Measurements from ENCODE around the gene ELL.
A peak's percentile ranks its signal among the peaks of the same experiment; 100 is the strongest.

ELL gene

DNA sequence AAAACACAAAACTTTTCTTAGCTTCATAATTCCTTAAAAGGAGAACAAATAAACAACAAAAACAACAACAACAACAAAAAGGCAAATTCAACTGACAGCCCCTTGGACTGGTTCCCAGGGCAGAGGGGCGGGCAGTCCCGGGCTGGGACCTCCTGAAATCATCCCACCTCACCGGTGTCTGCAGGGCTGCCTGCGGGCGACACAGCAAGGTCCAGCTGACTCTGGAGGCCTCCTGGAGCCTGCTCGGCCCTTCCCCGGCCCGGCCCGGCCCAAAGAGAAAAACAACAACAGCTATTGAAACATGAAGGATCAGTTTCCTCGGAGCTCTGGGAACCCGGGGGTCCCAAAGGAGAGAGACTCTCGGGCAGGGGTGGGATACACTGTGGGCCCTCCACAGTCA lies 78.9 kb downstream of the ELL start:
- DNase-seq = no peak

DNA sequence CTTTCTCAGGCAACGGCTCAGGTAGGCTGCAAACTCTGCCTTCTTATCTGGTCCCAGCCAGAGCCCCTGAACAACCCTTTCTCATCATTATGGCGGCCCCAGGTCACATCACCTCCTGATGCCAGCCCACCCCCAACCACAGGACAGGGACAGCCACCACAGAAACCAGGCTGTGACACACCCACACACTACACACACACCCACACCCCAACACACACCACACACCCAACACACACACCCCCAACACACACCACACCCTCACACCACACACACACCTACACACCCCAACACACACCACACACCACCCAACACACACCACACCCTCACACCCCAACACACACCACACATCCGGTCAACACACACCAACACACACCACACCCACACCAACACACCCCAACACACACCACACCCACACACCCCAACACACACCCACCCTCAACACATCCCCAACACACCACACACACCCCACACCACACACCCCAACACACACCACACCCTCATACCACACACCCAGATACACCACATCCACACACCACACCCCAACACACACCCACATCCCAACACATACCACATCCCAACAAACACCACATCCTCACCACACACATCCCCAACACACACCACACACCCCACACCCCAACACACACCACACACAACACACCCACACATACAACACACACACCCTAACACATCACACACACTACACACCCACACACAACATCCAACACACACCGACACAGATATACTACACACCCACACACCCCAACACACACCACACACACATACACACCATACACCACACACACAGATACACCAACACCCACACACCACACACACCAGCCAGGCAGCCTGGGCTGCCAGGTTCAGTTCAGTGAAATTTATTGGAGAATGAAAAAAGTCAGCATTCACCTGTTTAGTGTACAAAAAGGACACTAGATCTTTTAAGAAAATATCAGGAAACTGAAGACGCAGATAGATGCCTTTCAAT lies 79.8 kb downstream of the ELL start:
- no peak for DNase-seq

DNA sequence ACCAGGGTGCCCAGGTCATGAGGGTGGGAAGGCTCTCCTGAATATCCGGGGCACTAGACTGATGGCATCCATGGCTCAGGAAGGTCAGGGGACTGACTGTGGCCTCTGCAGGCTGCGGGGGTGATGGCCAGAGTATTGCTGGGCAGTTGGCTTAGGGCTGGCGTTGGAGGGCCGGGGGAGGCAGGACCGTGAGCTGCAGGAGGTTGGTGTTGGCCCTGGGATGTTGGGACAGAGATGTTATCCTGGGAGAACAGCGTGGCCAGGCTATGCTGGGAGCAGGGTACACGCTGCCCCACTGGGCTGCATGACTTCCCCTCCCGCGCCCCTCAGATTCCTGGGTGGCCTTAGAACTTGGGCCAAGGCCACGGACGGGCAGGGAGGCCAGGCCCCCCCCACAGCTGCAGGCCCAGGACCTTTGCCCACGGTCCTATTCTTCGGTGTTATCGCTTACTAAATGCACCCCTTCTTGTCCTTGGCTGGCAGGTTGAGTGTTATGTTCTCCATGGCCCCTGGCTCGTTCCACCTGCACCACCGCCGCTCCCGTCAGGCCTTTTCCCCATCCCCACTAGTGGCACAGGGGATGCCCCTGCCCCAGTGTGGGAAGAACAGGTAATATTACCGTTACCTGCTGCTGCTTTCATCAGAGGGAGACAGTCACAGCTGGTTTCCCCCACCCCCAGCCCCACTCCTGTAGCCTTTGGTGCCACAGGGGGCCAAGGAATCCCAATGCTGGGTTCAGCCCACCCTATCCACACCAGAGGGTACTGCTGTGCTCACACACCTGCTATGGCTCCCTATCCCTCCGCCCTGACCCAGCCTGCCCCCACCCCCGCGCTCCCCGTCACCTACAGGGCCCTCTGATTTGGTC lies 80.7 kb downstream of the ELL start:
- no peak for DNase-seq

DNA sequence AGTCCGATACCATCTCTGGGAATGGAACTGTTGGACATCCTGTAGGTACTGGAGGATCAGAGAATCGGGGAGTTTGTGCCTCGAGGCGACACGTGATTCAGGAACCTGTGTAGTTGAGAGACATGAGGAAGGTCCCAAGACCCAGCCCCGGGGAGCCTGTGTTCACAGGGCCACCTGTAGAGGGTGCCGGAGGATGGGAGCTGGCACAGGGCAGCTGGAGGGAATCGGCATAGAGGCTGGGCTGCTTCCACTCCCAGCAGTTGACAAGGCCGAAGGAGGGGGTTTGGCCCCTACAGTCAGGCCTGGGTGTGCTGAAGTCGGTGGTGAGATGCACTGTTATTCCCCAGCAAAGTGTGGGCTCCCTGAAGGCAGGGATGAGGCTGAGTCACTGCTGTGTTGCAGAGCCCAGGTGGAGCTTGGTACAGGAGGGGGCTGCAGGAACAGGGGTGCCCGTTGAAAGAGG lies 81.4 kb downstream of the ELL start:
- peak; percentile 18 for DNase-seq

DNA sequence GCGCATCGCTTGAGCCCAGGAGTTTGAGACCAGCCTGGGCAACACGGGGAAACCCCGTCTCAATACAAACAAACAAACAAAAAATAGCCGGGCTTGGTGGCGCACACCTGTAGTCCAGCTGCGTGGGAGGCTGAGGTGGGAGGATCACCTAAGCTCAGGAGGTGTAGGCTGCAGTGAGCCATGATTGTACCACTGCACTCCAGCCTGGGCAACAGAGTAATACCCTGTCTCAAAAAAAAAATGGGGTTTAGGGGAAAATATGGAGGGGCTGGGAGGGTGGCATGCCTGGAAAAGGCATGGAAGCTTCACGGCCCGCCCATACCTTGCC lies 82.0 kb downstream of the ELL start:
- no peak for DNase-seq

DNA sequence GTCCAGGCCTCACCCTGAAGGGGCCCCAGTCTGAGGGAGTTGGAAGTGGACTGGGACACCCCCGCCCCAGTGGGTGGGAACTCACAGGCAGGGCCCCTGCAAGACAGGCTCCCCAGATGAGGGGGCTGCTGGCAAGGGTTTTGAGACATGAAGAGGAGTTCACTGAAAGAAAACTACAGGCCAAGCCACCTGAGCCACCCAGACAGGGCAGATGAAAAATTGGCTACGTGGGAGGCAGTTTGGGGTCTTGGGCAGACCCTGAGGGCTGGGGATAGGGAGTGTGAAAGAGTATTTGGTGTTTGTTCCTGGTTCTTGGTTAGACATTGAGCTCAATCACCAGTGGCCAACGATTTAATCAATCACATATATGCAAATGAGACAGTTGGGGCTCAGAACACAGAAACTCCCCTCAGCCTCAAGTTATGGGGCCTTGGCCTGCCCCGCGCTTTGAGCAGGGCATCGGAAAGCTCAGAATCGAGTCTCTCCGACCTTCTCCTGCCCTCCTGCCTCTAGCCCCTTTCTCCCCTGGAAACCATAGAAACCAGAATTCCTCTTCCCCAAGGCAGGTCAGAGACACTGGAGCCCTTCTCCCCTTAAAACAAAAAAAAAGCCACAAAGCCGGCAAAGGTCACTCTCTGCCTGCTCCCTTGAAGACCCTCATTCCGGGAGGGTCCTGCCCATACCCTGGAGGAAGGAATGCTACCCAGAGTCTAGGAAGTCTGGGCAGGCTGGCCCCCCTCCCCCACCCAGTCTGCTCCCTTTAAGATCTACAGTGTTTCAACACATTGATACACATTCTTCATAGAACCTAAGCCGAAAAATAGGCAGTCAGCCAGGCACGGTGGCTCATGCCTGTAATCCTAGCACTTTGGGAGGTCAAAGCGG lies 82.6 kb downstream of the ELL start:
- no peak for DNase-seq

DNA sequence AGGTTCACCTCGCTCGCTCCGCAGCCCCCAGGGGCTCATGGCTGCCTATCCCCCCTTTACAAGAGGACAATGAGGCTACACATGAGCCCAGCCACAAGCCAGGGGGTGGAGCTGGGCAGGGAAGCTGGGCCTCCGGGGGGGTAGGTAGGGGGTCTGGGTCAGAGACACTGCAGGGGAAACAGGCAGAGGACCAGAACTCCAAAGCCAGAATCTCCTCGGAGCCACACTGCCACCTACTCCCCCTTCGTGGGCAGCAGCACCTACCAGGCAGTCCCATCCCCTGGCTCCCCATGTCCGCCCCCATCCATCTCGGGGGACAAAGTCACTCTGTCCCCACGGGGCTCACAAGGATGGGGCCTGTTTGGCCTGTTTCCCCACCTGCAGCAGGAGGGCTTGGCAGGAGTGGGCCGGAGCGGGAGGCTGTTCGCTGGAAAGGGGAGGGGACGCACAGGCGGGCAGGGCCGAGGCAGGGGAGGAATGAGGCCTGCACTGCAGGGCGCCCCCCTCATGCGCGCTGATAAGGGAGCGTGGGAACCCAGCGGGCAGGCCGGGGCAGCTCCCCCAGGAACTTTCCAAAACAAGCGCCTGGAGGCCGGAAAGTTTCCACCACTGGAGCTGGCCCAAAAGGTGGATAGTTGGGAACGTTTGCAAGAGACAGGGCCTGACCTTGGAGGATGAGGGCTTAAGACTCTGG lies 83.4 kb downstream of the ELL start:
- no peak for DNase-seq

DNA sequence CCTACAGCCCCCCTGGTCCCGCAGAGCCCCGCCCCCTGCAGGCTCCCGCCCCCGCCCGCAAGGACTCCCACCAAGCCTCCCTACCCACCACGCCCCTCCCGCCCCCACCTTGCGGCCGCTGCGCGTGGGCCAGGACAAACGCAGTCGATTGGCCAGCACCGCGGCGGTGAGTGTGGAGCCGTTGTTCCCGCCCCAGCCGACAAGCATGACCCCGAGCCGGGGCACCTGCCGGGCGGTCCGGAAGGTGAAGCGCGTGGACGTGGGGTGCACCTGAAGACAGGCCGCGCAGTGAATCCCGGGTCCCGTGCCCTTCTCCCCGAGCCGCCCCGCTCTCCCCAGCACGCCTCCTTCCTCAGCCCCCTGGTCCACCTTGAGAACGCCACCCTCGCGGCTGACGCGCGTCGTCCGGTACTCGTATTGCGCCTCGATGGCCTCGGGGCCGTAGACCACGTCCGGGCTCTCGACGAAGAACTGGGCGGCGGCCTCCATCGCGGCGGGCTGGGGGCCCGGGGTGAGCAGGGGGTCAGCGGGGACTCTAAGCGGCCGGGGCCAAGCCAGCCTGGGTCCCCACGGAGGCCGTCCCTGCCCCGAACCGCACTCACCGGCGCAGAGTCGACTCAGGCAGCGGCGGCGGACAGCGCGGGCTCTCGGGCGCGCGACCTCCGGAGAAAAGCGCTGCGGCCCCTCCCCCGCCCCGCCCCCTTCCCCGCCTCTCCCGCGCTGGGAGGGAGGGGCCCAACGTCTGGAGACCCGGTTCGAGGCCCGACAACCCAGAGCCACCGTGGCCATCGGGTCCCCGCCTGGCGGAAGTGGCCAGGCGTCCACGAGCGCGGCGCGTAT lies 84.2 kb downstream of the ELL start, which contains the start of gene ISYNA1:
TSS of gene ISYNA1 (minus strand) at position 643 of the 840 bp plus-strand sequence. CDS start at position 489, 154 bp downstream.
- no peak for DNase-seq

DNA sequence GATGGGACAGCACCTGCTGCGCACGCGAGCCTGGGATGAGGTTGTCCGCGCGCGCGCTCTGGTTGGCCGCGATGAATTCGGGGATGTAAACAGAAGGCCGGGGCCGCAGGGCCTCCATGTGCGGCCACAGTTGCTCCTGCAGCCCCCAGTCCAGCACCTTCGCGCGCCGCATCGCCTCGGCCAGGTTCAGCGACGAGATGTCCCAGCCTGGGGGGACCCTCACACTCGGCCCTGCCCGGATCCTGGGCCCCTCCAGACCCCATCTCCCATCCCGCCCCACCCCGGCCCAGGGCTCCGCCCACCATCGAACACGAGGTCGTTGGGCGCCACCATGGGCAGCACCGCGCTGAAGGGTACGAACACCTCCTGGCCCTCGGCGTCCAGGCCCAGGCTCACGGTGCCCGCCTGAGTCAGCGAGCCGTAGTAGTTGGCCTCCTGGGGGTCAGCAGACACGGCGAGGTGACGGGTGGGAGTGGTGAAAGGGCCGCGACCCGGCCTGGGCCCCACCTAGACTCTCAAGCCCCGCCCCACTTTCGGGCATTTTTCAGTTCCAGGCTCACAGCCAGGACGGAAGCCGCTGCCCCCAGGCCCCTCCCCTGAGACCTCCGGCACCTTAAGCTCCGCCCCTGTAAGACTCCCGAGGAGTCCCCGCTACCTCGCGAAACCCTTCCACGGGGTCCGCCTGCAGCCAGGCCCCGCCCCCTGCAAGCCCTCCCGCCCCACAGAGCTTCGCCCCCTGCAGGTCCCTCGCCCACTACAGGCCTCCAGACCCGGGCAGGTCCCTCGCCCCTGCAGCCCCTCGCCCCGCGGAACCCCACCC lies 85.0 kb downstream of the ELL start:
- DNase-seq = no peak

DNA sequence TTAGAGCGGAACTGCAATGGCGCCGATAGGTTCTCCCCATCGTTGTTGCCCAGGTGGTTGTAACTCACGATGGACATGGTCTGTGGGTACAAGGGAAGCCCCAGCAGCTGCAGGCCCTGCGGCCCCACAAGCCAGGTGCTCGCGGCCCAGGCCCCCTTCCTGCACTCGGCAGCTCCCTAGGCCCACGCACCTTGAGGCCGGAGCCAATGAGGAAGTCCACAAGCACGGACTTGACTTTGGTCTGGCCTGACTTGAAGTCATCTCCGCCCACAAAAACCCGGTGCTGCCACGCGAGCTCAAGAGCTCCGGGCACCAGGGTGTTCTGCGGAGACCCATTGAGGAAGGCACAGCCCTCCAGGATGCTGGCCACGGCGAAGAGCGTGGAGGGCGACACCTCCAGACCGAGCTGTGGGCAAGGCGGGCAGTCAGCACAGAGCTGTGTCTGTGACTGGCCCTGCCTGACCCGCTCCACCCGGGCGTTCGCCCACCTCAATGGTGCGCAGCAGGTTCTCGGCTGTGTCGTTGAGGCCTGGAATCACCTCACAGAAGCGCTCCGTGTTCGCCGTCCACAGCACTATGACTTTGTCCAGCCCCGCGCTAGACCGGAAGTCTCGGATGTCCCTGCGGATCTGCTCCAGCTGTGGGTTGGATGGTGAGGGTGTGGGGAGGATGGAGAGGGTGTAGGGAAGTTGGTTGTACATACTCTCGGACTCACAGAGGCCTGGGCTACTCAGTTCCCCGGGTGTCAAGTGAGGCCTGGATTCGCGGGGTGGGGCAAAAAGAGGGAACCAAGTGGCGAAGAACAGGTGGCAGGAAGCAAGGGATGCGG lies 85.8 kb downstream of the ELL start:
- no peak for DNase-seq

DNA sequence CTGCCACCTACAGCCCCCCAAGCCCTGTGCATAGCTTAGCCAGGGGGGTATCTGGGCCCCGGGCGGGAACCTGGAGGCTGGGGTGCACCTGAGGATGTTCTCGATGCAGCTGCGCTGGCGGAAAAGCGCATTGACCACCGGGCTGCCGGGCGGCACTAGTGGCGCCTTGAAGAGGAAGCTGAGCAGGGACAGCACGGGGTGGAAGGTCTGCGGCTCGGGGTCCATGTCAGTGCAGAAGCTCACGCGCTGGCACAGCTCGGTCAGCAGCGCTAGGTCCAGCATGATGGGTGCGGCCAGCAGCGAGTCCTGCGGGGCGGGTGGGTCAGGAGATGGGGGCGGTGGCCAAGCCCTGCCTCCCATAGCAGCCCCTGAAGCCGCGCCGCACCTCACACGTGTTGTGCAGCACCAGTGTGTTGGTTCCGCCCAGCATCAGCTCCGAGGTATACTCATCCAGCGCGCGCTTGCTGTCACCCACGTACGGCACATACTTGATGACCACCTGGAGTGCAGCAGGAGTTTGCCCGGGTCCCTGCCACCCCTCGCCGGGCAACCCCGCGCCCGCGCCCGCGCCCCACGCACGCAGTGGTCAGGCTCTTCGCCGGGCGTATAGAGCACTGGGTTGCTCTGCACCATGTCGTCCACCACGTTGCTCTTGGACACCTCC lies 86.6 kb downstream of the ELL start:
- DNase-seq = no peak

DNA sequence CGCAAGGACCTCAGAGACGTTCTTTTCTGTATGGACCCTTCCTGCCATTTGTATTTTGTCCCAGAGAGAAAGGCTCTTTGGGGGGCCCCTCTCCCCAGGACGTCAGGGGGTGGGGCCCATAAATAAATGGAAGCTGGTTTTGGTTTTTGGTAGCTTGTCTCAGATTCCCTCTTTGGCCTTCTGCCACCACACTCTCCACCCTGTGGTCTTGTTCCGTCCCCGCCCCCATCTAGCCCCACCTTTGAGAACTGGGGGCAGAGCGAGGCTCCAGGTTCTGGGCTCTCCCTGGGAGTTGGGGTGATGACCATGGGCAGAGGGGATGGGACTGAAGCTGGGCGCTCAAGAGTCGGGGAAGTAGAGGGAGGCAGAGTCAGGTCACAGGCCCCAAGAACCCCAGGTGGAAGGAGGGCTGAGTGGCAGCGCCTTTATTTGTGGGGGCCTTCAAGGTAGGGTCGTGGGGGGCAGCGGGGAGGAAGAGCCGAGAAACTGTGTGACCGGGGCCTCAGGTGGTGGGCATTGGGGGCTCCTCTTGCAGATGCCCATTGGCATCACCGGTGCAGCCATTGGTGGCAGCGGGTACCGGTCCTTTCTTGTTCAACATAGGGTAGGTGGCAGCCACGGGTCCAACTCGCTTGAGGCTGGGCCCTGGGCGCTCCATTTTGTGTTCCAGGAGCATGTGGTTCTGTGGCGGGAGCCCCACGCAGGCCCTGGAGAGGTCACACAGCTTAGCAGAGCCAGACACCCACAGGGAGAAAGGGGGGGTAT lies 87.3 kb downstream of the ELL start:
- DNase-seq = no peak

DNA sequence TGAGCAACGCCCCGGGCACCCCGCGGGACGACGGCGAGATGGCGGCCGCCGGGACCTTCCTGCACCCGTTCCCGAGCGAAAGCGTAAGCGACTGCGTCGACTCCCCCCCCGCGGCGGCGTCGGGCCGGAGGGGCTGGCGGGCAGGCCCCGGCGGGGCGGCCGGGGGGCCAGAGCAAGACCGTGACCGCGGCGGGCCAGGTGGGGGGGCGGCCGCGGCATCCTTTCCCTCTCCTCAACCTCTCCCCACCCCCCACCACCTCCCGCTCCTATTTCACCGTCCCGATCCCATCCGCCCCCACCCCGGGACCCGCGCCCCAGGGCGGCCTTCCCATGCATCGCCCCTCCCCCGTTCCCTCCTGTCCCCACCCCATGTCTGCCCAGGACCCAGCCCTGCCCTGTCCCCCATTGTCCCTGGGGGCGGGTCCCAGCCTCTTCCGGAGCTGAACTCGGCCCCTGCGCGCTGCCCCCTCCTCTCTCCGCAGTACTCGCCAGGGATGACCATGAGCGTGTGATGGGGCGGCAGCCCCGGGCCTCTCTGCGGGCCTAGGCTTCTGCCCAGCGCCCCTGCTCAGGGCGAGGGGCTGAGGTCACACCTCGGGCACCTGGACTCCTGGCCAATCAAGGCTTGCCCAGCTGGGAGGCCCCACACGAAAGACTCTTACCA lies 88.0 kb downstream of the ELL start:
- no peak for DNase-seq

DNA sequence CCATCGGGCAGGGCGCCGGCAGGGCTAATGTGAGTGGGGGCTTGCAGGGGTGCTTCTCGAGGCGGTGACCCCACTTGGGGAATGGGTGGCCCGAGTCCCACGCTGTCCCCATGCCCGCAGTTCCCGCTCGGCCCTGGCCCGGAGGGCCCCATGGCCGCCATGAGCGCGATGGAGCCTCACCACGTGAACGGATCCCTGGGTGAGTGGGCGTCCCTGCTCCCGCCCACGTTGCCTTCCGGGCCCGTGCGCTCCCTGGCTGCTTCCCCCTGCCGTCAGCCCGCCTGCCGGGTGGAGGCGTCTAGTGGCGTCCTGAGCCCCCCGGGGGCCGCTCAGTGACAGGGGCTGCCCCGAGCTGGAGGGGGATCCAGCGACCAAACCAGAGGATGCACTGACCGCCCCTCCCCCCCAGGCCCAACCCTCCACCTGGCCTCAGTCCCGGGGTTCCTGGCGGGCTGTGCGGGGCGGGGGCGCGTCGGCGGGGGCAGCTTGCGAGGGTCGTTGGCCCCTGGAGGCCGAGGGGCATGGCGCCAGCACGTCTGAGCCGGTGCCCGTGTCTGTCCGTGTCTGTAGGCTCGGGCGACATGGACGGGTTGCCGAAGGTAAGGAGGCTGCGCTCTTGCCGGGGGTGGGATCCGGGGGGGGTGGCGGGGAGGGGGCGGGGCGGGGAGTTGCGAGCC lies 88.7 kb downstream of the ELL start:
- no peak for DNase-seq

DNA sequence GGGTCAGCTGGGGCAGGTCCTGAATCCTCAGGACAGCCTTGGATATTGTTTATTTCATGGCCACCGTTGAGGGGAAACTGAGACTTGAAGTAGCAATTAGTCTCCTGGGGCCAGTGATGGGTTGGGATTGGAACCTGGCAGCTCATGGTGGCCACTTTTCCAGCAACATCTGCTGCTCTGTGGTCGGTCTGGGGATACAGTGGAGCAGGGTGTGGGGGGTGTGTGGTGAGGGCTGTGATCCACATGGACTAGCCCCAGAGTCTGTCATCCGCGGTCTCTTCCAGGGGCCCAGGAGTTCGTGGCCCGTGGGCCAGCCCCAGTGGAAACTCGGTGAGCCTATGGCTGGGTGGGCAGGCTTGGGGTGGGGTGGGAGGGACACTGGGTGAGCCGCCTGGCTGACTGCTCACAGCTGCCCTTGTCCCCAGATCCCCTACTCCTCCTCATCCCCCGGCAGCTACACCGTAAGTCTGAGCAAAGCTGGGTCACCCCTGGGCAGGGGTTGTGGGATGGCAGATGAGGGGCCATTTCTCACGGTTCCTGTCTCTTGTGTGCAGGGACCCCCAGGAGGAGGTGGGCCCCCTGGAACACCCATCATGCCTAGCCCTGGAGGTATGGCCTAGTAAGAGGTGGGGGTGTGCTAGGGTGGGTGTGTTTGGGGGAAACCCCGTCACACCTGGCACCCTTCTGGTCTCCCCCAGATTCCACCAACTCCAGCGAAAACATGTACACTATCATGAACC lies 89.4 kb downstream of the ELL start:
- DNase-seq = no peak
